ENCODE measurements around the gene RNF5.
"Not testable (repeated sequence)": the region's sequence is repeated elsewhere in the genome, so short reads cannot be mapped to it uniquely, and the experiment has no call there.

The RNF5 gene

GRCh38 chr6:32183030-32183429 is 4.8 kb downstream of the RNF5 start:
- Histone ChIP-seq H3K27ac (ENCODE audit: low read depth, low read length, poor library complexity, severe bottlenecking) (no peak overlapping the region), H4K20me1 (ENCODE audit: insufficient read depth, low read length) (no peaks in the 10 kb centered on the region), H3K9me3 (ENCODE audit: low read length) (no peaks in the 10 kb centered on the region), H3K79me2 (ENCODE audit: insufficient read depth, low read length) (no peaks in the 10 kb centered on the region), H3K27me3 (ENCODE audit: insufficient read depth, low read length) (no peaks in the 10 kb centered on the region), H3K36me3 (ENCODE audit: insufficient read depth, low read length) (peaks cover 56% of the 10 kb centered on the region; the same call in 1 of the 2 replicates), H3K4me3 (ENCODE audit: low read depth, low read length, poor library complexity, severe bottlenecking) (no peak overlapping the region), H2AFZ (ENCODE audit: low read length) (no peak overlapping the region), H3K4me1 (ENCODE audit: insufficient read depth, low read length, severe bottlenecking) (peaks cover 11% of the 10 kb centered on the region), H3F3A (ENCODE audit: insufficient read depth, low read length) (no peaks in the 10 kb centered on the region), H3K9ac (ENCODE audit: low read length) (no peak overlapping the region), H3K4me2 (ENCODE audit: low read length) (no peak overlapping the region), H3K9me2 (ENCODE audit: low read depth, low read length) (no peaks in the 10 kb centered on the region)
- TF ChIP-seq CTCF (IDR thresholded peaks at IDR 0.05; ENCODE audit: low read length) (no peak), EZH2 (IDR thresholded peaks at IDR 0.05; ENCODE audit: borderline replicate concordance, low read length) (no peak)

- Histone ChIP-seq H3K79me2 (ENCODE audit: insufficient read depth, low read length) (no peaks in the 10 kb centered on the region), H3F3A (ENCODE audit: insufficient read depth, low read length) (no peaks in the 10 kb centered on the region), H3K4me2 (ENCODE audit: low read length) (no peak overlapping the region), H3K9me3 (ENCODE audit: low read length) (no peaks in the 10 kb centered on the region), H3K27me3 (ENCODE audit: insufficient read depth, low read length) (no peaks in the 10 kb centered on the region), H3K9ac (ENCODE audit: low read length) (no peak overlapping the region), H3K4me3 (ENCODE audit: low read depth, low read length, poor library complexity, severe bottlenecking) (no peak overlapping the region), H3K36me3 (ENCODE audit: insufficient read depth, low read length) (peaks cover 59% of the 10 kb centered on the region; the same call in 1 of the 2 replicates), H3K9me2 (ENCODE audit: low read depth, low read length) (no peaks in the 10 kb centered on the region), H3K4me1 (ENCODE audit: insufficient read depth, low read length, severe bottlenecking) (peaks cover 13% of the 10 kb centered on the region), H3K27ac (ENCODE audit: low read depth, low read length, poor library complexity, severe bottlenecking) (no peak overlapping the region), H4K20me1 (ENCODE audit: insufficient read depth, low read length) (no peaks in the 10 kb centered on the region), H2AFZ (ENCODE audit: low read length) (no peak overlapping the region)
- no peak for TF ChIP-seq EZH2 (IDR thresholded peaks at IDR 0.05; ENCODE audit: borderline replicate concordance, low read length)
- no peak for TF ChIP-seq CTCF (IDR thresholded peaks at IDR 0.05; ENCODE audit: low read length)
Observed at GRCh38 chr6:32183483-32184083, 5.4 kb downstream of the RNF5 start.

- Histone ChIP-seq H3K9me2 (ENCODE audit: low read depth, low read length) (no peaks in the 10 kb centered on the region), H3K27me3 (ENCODE audit: insufficient read depth, low read length) (no peaks in the 10 kb centered on the region), H3K9me3 (ENCODE audit: low read length) (no peaks in the 10 kb centered on the region), H4K20me1 (ENCODE audit: insufficient read depth, low read length) (no peaks in the 10 kb centered on the region), H3K4me1 (ENCODE audit: insufficient read depth, low read length, severe bottlenecking) (peaks cover 14% of the 10 kb centered on the region), H3K9ac (ENCODE audit: low read length) (no peak within 1 kb of the TSS), H3F3A (ENCODE audit: insufficient read depth, low read length) (no peaks in the 10 kb centered on the region), H3K27ac (ENCODE audit: low read depth, low read length, poor library complexity, severe bottlenecking) (no peak within 1 kb of the TSS), H2AFZ (ENCODE audit: low read length) (no peak within 1 kb of the TSS), H3K36me3 (ENCODE audit: insufficient read depth, low read length) (peaks cover 59% of the 10 kb centered on the region; the same call in 1 of the 2 replicates), H3K4me3 (ENCODE audit: low read depth, low read length, poor library complexity, severe bottlenecking) (no peak within 1 kb of the TSS), H3K4me2 (ENCODE audit: low read length) (no peak within 1 kb of the TSS), H3K79me2 (ENCODE audit: insufficient read depth, low read length) (no peaks in the 10 kb centered on the region)
- TF ChIP-seq CTCF (IDR thresholded peaks at IDR 0.05; ENCODE audit: low read length) = no peak
- TF ChIP-seq EZH2 (IDR thresholded peaks at IDR 0.05; ENCODE audit: borderline replicate concordance, low read length) = no peak
Observed at GRCh38 chr6:32184084-32184640, 6.0 kb downstream of the RNF5 start, which contains the start of gene AGER. Gene AGER (minus strand): TSS chr6:32184253. CDS start chr6:32184222, 31 bp downstream.

- not testable (repeated sequence) for H3K9ac ChIP-seq (ENCODE audit: low read length); H3K27ac ChIP-seq (ENCODE audit: low read depth, low read length, poor library complexity, severe bottlenecking); H4K20me1 ChIP-seq (ENCODE audit: insufficient read depth, low read length); H3K79me2 ChIP-seq (ENCODE audit: insufficient read depth, low read length); H3K9me2 ChIP-seq (ENCODE audit: low read depth, low read length); H3F3A ChIP-seq (ENCODE audit: insufficient read depth, low read length); H3K27me3 ChIP-seq (ENCODE audit: insufficient read depth, low read length); H3K4me3 ChIP-seq (ENCODE audit: low read depth, low read length, poor library complexity, severe bottlenecking); H2AFZ ChIP-seq (ENCODE audit: low read length); H3K9me3 ChIP-seq (ENCODE audit: low read length); H3K4me2 ChIP-seq (ENCODE audit: low read length)
- H3K4me1 ChIP-seq (ENCODE audit: insufficient read depth, low read length, severe bottlenecking) = peaks cover 16% of the 10 kb centered on the region
- H3K36me3 ChIP-seq (ENCODE audit: insufficient read depth, low read length) = peaks cover 49% of the 10 kb centered on the region; the same call in 1 of the 2 replicates
Observed at GRCh38 chr6:32185681-32186131, 7.5 kb downstream of the RNF5 start.

GRCh38 chr6:32186151-32186840 is 8.1 kb downstream of the RNF5 start:
- not testable (repeated sequence) for H3K9ac ChIP-seq (ENCODE audit: low read length); H3K79me2 ChIP-seq (ENCODE audit: insufficient read depth, low read length); H3K4me3 ChIP-seq (ENCODE audit: low read depth, low read length, poor library complexity, severe bottlenecking); H3K27me3 ChIP-seq (ENCODE audit: insufficient read depth, low read length); H2AFZ ChIP-seq (ENCODE audit: low read length); H3K9me3 ChIP-seq (ENCODE audit: low read length); H4K20me1 ChIP-seq (ENCODE audit: insufficient read depth, low read length); H3K9me2 ChIP-seq (ENCODE audit: low read depth, low read length); H3K4me2 ChIP-seq (ENCODE audit: low read length); H3F3A ChIP-seq (ENCODE audit: insufficient read depth, low read length)
- Histone ChIP-seq H3K36me3 (ENCODE audit: insufficient read depth, low read length) (peaks cover 44% of the 10 kb centered on the region; the same call in 1 of the 2 replicates), H3K27ac (ENCODE audit: low read depth, low read length, poor library complexity, severe bottlenecking) (peak overlapping the region; percentile 15), H3K4me1 (ENCODE audit: insufficient read depth, low read length, severe bottlenecking) (peaks cover 22% of the 10 kb centered on the region)
